HEK293 (cell line): ENCODE results near the gene SLC17A5.

Experiments used
- IKZF3 ChIP-seq: fragments of 450-650 bp; IDR thresholded peaks from 2 replicates; pipeline ENCODE4 v1.5.0; 2018; ENCODE audit warnings: missing biosample characterization, mild to moderate bottlenecking, missing genetic modification characterization, moderate library complexity
- KLF8 ChIP-seq: fragments of 450-650 bp; formaldehyde crosslinking; IDR thresholded peaks from 2 replicates; pipeline ENCODE4 v1.5.1; 2016; ENCODE audit warnings: missing biosample characterization, missing genetic modification characterization
- PRDM10 ChIP-seq: fragments of 450-650 bp; formaldehyde crosslinking; IDR thresholded peaks from 2 replicates; pipeline ENCODE4 v1.5.1; 2016; ENCODE audit warnings: missing biosample characterization, missing genetic modification characterization
- RBAK ChIP-seq: fragments of 450-650 bp; formaldehyde crosslinking; IDR thresholded peaks from 2 replicates; pipeline ENCODE4 v1.5.1; 2016; ENCODE audit warnings: missing biosample characterization, missing genetic modification characterization
- REST ChIP-seq: fragments of 450-650 bp; formaldehyde crosslinking; IDR thresholded peaks from 2 replicates; pipeline ENCODE4 v1.5.1; 2016; ENCODE audit warnings: missing biosample characterization, missing genetic modification characterization
- SCRT1 ChIP-seq: fragments of 450-650 bp; formaldehyde crosslinking; IDR thresholded peaks from 2 replicates; pipeline ENCODE4 v1.5.1; 2016; ENCODE audit warnings: missing biosample characterization, missing genetic modification characterization, borderline replicate concordance
- SP3 ChIP-seq: fragments of 450-650 bp; formaldehyde crosslinking; IDR thresholded peaks from 2 replicates; pipeline ENCODE4 v1.5.1; 2016; ENCODE audit warnings: missing biosample characterization, missing genetic modification characterization
- ZBTB11 ChIP-seq: fragments of 450-650 bp; formaldehyde crosslinking; conservative IDR thresholded peaks from 2 replicates; pipeline ENCODE4 v1.5.1; 2016; ENCODE audit warnings: low read depth, missing biosample characterization, missing genetic modification characterization
- ZBTB20 ChIP-seq: fragments of 450-650 bp; formaldehyde crosslinking; IDR thresholded peaks from 2 replicates; pipeline ENCODE4 v1.5.1; 2016; ENCODE audit warnings: missing biosample characterization, missing genetic modification characterization
- ZEB2 ChIP-seq: fragments of 450-650 bp; formaldehyde crosslinking; IDR thresholded peaks from 2 replicates; pipeline ENCODE4 v1.5.1; 2016; ENCODE audit warnings: missing biosample characterization, missing genetic modification characterization
- ZFP37 ChIP-seq: fragments of 450-650 bp; formaldehyde crosslinking; IDR thresholded peaks from 2 replicates; pipeline ENCODE4 v1.5.1; 2016; ENCODE audit warnings: missing biosample characterization, missing genetic modification characterization
- ZFP41 ChIP-seq: fragments of 450-650 bp; formaldehyde crosslinking; IDR thresholded peaks from 2 replicates; pipeline ENCODE4 v1.5.1; 2016; ENCODE audit warnings: missing biosample characterization, missing genetic modification characterization, borderline replicate concordance
- ZNF19 ChIP-seq: fragments of 450-650 bp; formaldehyde crosslinking; IDR thresholded peaks from 2 replicates; pipeline ENCODE4; 2016; ENCODE audit warnings: missing biosample characterization, missing genetic modification characterization, low read depth
- ZNF2 ChIP-seq: fragments of 450-650 bp; formaldehyde crosslinking; IDR thresholded peaks from 2 replicates; pipeline ENCODE4 v1.5.1; 2016; ENCODE audit warnings: missing biosample characterization, missing genetic modification characterization
- ZNF433 ChIP-seq: fragments of 450-650 bp; formaldehyde crosslinking; IDR thresholded peaks from 2 replicates; pipeline ENCODE4 v1.5.1; 2016; ENCODE audit warnings: missing biosample characterization, missing genetic modification characterization, low read depth
- ZNF513 ChIP-seq: fragments of 450-650 bp; IDR thresholded peaks from 2 replicates; pipeline ENCODE4 v1.5.1; 2018; ENCODE audit warnings: missing biosample characterization, missing genetic modification characterization
- ZNF580 ChIP-seq: fragments of 450-650 bp; formaldehyde crosslinking; IDR thresholded peaks from 2 replicates; pipeline ENCODE4 v1.5.1; 2016; ENCODE audit warnings: missing biosample characterization, missing genetic modification characterization
- ZNF677 ChIP-seq: fragments of 450-650 bp; IDR thresholded peaks from 2 replicates; pipeline ENCODE4 v1.5.0; 2018; ENCODE audit warnings: missing biosample characterization, mild to moderate bottlenecking, missing genetic modification characterization, moderate library complexity
- ZNF792 ChIP-seq: fragments of 450-650 bp; formaldehyde crosslinking; IDR thresholded peaks from 2 replicates; pipeline ENCODE4 v1.5.1; 2016; ENCODE audit warnings: missing biosample characterization, missing genetic modification characterization
- TF ChIP-seq, protein P1 (sequence below): fragments of 450-650 bp; IDR thresholded peaks from 2 replicates; pipeline ENCODE4 v1.5.1; 2018; ENCODE audit warnings: missing biosample characterization, mild to moderate bottlenecking, missing genetic modification characterization
- TF ChIP-seq, protein P2 (sequence below): fragments of 450-650 bp; formaldehyde crosslinking; IDR thresholded peaks from 2 replicates; pipeline ENCODE4 v1.5.1; 2016; ENCODE audit warnings: missing biosample characterization, missing genetic modification characterization

The SLC17A5 gene

GRCh38 chr6:73653571-73654424 lies at the start of gene SLC17A5 (continued):
- TF ChIP-seq REST (0 out of 2 replicates have a peak, but pooled peaks have one; percentile 55), SCRT1 (tag by site-specific recombination) (no peak), ZBTB20 (tag by site-specific recombination) (peak; percentile 97), ZBTB11 (tag by site-specific recombination) (peak; percentile 60), ZNF580 (tag by site-specific recombination) (0 out of 2 replicates have a peak, but pooled peaks have one; percentile 16), IKZF3 (peak; percentile 95), SP3 (tag by site-specific recombination) (peak; percentile 92), PRDM10 (tag by site-specific recombination) (peak; percentile 86), ZNF792 (tag by site-specific recombination) (no peak), ZFP37 (tag by site-specific recombination) (peak; percentile 64; the same call in 1 of the 2 replicates), ZNF677 (no peak), ZNF19 (tag by site-specific recombination) (no peak), ZNF2 (tag by site-specific recombination) (peak; percentile 79; the same call in 1 of the 2 replicates), ZNF433 (tag by site-specific recombination) (no peak), RBAK (tag by site-specific recombination) (no peak), ZFP41 (tag by site-specific recombination) (no peak), KLF8 (0 out of 2 replicates have a peak, but pooled peaks have one; percentile 52), ZEB2 (tag by site-specific recombination) (peak; percentile 91), ZNF513 (no peak)
- TF ChIP-seq, protein P1, sequence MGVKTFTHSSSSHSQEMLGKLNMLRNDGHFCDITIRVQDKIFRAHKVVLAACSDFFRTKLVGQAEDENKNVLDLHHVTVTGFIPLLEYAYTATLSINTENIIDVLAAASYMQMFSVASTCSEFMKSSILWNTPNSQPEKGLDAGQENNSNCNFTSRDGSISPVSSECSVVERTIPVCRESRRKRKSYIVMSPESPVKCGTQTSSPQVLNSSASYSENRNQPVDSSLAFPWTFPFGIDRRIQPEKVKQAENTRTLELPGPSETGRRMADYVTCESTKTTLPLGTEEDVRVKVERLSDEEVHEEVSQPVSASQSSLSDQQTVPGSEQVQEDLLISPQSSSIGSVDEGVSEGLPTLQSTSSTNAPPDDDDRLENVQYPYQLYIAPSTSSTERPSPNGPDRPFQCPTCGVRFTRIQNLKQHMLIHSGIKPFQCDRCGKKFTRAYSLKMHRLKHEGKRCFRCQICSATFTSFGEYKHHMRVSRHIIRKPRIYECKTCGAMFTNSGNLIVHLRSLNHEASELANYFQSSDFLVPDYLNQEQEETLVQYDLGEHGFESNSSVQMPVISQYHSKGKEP = no peak
- TF ChIP-seq, protein P2, sequence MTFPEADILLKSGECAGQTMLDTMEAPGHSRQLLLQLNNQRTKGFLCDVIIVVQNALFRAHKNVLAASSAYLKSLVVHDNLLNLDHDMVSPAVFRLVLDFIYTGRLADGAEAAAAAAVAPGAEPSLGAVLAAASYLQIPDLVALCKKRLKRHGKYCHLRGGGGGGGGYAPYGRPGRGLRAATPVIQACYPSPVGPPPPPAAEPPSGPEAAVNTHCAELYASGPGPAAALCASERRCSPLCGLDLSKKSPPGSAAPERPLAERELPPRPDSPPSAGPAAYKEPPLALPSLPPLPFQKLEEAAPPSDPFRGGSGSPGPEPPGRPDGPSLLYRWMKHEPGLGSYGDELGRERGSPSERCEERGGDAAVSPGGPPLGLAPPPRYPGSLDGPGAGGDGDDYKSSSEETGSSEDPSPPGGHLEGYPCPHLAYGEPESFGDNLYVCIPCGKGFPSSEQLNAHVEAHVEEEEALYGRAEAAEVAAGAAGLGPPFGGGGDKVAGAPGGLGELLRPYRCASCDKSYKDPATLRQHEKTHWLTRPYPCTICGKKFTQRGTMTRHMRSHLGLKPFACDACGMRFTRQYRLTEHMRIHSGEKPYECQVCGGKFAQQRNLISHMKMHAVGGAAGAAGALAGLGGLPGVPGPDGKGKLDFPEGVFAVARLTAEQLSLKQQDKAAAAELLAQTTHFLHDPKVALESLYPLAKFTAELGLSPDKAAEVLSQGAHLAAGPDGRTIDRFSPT (tag by site-specific recombination) = 0 out of 2 replicates have a peak, but pooled peaks have one; percentile 31
